COR-L47 (cell line): Measurements from ENCODE around the gene RPTOR.
A peak's percentile ranks its signal among the peaks of the same experiment; 100 is the strongest.

ENCODE experiments used
- DNase-seq: peaks from one replicate; lab custom pipeline; 2025; lab: John Stamatoyannopoulos, UW

Gene RPTOR

DNA sequence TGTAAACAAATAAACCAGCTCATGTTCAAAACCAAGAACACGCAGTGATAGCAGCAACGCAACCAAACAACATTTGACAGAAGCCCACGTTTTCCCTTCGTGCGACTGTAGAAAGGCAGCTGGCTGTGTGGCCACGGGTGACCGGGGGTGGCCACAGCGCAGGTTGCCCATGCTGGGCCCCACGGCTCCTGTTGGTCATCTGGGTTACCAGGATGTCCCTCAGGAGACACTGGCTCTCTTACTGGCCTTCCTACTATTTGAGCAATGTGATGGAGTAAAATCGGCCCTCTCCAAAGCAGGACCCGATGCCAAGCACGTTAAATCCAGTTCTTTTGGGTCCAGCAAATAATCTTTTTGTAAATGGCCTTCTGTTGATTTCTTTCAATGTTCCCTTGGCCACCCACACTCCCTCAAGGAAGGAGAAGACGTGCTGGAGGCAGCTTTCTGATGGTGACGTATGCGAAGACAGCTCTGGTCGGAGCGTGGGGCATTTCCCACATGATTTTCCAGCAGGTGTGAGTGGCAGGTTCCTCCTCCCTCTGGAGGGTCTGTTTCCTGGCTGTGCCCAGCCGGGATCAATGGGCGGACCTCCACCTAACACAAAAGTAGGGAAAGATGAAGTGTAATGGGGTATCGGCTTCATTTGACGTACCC, 303.9 kb downstream of the RPTOR start:
- no peak for DNase-seq

DNA sequence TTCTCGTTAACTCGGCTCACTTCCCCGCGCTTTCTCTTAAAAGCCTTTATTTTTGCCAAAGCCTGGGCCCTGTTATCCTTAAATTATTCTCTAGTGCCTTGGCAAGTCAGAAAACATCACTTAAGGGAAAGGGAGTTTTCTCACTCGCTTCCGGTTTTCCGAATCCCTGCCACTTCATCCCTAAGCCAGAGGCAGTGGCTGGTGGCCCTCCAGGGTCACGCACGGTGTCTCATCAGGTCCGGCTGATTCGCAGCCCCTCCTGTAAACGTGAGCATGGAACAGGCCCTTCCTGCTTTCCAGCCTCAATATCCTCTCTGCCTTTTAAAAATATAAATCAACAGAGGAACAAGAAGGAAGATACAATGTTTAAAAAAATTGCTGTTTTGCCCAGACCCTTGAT, 304.5 kb downstream of the RPTOR start:
- no peak for DNase-seq

DNA sequence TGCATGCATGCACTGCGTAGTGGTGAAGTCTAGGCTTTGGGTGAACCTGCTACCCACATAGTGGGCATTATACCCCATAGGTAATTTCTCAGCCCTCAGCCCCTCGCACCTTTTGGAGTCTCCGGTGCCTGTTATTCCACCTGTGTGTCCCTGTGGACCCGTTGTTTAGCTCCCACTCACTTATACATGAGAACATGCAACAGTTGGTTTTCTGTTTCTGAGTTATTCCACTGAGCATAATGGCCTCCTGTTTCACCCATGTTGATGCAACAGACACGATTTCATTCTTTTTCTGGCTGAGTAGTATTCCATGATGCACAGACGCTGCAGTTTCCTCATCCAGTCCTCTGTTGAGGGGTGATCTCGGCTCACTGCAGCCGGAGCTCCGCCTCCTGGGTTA, 305.5 kb downstream of the RPTOR start:
- no peak for DNase-seq

DNA sequence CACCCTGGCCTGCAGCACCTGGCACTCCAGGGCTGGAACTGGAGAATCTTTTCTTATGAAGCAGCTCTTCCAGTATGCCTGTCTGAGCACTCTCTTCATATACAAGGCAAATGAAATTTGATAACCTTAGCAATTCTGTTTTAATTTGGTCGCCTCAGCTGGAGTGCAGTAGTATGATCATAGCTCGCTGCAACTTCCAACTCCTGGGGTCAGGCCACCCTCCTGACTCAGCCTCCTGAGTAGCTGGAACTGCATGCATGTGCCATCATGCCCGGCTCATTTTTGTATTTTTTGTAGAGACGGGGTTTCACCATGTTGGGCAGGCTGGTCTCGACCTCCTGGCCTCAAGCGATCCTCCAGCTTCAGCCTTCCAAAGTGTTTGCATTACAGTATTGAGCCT, 306.2 kb downstream of the RPTOR start:
- no peak for DNase-seq

DNA sequence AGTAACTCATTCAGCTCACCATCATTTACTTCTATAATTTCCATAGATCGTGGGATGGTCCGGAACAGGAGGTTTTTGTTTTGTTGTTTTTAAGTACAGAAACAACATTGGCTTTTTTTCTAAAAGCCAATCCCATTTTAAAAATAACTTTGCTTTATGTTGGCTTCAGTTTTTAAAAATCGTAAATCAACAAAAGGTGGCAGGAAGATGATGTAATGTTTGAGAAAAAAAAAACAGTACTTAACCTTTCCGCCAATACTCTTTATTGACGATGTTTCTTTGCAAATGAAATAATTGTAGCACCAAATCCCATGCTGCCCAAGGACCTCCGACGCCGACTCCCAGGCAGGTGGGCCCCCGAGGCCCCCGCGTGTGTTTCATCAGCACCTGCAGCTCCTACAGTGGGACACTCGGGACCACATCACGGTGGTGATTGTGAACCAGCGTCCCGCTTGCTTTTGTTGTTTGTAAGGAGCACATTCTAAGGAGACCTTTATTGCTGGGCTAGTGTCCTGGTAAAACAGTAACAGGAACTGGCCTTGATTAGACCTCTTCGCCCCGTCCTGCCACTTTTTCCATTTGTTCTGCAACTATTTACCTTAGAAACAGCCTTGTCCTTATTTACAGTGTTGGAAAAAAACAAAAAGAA, 306.8 kb downstream of the RPTOR start:
- DNase-seq = no peak

DNA sequence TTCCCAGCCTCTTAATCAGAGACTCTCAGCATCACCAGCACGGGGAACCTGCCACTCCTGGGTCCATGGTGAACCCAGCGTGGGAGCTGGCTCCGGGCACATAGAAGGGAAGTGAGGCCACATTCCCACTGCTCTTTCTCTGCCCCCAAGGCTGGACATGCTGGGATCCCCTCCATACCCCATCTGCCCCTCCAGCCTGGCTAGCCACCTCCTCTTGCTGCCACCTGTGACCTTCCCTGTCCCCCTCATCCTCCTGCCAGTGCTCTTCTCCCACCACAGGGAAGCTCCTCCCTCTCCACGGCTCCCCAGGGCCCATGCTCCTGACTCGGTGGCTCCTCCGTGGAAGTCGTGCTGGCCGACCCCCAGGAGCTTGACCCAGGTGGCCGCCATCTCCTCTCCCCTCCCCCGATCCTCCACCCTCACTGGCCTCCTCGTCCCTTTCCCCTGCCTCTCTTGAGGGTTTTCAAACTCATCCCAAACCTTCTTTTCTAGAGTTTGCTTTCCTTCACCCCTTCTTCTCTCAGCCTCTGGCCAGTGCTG, 307.9 kb downstream of the RPTOR start:
- DNase-seq = no peak

DNA sequence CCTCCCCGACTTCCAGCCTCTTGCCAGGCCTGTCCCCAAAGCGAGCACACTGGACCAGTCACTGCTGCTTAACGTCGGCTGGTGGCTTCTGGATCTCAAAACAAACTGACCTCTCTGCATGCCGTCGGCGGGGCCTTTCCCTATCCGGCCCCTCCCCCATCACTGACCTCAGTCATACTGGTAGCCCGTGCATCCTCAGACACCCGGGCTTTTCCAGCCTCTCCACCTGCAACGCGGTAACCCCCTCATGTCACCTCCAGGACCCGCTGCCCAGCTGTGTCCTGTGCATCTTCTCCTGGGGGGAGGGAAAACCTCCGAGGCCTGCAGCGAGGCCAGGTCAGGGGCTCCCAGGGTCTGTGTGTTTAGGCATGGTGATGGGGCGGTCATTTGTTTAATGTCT, 308.4 kb downstream of the RPTOR start:
- DNase-seq = no peak

DNA sequence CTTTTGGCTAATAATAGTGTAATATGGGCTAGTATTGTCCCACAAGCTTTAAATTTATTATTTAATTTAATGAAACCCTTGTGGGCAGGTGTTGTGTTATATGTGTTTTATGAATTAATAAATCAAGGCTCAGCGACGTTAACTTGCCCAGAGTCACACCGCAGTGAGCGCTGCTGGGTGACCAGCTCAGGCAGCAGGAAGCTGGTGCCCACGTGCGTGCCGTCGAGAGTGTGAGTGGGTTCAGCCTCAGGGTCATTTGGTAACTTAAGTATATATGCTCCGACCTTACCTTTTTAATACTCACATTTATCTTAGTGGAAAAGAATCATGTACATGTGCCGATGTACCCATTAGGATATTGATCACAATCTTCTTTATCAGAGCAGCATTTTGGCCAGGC, 309.6 kb downstream of the RPTOR start:
- no peak for DNase-seq

DNA sequence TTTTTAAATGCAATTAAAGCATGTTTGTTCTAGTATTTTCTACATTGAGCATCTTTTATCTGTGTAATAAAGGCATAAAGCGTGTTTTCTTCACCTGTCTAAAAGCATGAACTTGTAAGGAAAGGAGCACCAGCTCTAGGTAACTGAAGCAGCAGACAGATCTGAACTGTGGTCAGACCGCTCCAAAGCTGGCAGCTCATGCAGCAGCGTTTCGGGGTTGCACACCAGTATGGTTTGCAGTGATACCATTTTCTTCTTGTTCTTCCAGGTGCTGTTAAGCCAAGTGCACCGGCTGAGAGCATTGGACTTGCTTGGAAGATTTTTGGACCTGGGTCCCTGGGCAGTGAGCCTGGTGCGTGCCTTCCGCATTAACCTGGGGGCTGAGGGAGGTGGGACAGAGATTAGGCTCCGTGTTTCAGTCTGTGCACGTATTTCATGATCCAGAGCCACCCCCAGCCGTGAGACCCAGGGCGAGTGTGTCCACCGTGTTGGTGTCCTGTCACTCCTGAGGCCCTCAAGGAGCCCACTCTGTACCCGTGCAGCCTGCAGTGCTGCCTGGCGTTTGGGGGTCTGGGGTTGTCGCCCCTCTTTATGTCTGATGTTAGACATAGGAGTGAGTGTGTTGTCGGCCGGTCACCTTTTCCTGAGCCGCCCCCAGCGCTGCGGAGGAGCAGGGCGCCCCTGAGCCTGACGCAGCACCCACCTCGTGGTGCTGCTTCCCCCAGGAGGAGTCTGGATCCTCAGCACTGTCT, 310.7 kb downstream of the RPTOR start:
- no peak for DNase-seq

DNA sequence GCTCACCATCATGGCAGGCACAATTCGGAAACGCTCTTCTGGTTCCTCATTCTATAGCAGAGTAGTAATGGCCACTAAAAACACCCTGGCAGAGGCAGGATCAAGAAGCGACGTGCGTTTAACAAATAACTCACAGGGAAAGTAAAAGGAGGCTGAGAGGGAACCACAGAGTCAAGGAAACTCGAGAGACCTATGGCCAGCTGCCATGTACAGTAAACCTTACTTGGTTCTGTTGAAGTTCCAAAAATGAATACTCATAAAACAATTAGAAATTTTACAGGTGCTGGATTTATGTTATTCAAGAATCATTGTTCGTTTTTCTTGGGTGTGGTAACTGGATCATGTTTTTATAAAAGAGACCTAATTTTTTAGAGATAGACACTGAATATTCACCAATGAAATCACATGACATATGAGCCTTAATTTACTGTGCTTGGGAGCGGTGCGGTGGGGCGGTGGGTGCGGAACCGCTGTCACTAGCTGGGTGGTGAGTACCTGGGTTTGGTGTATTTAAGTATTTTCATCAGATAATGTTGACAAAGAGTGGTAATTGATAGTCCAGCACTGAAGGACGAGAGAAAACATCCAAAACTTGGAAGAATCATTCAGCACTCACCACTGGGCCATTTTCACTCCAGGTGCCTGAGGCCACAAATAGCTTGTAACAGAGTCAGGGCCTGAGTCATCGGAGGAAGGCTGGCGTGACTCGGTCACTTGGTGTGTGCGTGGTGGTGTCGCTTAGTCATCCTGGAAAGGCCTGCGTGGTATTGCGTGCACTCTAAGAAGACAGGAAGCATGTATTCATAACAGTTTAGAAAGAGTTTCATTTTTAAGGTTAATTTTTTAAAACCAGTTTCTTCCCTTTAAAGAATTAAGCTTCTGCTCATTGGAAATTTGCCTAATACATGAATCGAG, 311.6 kb downstream of the RPTOR start:
- DNase-seq = no peak

DNA sequence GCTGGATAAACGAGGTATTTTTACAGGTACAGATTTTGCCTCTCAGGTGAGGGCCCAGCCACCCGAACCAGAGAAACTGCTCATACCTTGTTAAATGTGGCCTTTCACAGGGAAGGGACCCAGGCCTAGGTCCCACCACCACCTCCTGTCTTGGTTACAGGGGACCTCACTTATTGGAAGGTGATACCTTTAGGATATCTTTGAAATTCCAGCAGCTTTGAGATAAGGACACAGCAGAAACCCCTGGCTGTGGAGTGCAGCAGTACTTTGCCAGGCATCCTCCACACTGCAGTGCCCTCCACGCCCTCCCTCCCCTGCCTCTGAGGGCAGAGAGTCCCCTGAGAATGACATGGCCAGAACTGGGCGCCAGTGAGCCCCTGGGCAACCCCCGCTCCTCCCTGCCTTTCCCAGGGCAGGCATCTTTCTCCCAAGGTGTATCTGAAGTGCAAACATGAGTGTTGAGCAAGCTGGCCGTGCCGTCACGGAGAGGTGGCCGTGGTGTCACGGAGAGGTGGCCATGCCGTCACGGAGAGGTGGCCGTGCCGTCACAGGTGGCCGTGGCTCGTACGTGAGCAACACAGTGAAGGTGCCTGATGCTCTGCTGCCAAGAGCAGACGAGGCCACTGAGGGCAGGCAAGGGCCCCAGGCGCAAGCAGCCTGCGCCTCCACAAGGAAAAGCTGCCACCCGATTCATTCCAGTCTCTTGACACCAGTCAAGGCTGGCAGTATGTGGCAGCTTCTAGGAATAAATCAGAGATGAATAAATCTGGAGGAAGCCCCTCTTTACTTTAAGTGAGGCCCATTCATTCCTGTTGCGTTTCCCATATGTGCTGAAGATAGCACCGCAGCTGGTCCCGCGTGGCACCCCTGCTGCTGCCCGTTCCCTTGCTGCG, 312.5 kb downstream of the RPTOR start:
- DNase-seq = no peak

DNA sequence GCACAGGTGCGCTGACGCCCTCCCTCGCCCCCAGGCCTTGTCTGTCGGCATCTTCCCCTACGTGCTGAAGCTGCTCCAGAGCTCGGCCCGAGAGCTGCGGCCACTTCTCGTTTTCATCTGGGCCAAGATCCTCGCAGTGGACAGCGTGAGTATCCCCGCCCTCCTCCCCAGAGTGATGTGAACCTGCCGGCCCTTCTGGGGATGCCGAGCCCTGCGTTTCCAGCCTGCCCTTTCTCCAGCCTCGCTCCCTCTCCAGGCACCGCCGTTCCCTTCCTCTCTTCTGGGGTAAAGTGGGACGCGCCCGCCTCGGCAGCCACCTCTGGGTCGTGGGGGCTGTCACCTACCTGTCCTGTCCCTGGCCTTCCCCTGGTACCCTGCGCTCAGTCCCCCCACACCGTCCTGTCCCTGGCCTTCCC, 313.1 kb downstream of the RPTOR start:
- DNase-seq = no peak

DNA sequence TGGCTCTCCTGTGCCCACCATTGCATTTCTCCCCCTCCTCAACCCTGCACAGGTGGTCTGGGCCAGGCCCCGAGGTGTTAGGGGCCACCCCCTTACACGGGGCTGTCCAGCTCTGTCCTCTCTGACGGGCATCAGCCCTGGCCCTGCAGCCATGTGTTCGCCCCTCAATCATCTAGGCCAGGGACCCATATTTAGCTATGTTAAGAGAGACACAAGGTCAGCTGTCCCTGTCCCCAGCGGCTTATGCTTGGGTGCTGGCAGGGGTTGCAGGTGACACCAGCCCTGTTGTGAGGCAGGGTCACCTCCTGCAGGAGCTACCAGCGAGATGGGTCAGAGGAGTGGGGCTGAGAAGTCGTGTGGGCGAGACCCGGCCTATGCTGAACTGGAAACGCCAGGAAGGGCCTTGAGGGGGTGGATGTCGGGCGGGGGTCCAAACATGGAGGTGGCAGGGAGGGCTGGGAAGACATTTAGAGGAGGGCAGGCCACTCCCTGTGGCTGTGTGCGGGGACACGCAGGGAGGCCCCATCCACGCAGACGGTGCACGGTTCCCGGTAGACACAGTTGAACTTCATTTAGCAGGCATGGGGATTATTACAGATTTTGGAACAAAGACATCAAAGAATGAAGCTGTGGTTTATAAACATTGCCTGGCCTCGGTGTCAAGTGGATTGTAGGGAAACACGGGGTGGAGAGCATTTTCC, 313.8 kb downstream of the RPTOR start:
- DNase-seq = no peak

DNA sequence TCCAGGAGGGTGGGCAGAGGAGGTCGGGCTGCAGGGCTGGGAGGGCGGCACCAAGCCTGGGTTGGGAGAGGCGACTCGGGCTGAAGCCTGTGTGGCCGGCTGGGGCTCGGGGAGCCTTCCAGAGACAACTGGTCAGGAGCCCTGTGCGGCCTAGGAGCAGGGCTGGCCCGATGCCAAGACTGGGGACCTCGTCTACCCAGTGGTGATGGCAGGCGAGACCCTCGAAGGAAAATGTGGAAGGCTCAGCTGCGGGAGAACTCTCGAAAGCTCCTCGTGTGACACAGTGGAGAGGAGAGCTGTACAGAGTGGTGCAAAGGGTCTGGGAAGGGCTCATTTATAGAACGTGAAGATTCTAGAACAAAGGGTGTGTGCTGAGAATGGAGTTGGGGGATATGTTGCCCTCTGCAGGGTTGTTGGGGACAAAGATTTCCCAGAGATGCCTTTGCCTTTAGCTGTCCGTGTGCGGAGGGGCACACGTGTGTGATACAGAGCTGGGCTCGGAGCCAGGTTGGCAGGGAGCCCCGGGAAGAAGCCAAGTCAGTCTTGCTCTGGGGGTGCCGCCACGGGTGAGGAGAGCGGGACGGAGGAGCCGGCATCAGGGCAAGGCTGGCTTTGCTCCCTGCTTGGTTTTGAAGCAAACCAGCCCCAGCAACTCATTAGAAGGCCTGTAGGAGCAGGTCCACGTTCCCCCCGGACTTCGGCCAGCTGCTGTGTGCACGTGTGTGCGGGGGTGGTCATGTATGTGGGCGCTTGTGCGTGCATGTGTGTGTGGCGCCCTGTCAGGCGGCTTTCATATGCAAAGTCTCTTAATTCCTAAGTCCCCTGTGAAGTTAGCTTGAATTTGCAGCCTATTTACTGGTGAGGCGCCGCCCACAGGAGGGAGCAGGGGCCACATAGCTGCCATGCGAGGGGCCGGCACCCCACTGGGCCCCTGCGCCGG, 314.6 kb downstream of the RPTOR start:
- peak; percentile 91 for DNase-seq

DNA sequence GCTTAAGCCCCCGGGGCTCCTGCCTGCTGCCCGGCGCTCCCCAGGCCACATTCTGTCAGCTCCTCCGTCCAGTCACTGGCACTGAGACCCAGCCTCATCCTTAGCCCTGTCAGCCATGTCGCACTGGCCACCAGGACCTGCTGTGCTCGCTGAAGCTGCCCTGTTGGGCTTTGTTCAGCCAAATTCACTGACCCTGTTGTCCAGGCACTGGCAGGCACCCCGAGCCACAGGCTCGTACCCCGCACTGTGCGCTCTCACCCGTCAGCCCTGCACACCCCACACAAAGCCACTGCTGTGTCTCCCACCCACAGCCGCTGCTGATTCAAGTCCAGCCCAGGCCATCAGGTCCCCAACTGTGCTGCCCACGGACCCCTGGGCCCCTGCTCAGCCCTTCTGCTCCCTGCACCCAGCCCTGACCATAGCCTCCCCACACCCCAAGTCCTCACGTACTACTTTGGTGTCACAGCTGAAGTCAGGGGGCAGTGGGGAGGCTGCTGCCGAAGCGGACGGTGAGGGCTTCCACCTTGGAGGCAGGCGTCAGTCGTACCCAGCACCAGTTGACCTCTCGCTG, 315.5 kb downstream of the RPTOR start:
- no peak for DNase-seq

DNA sequence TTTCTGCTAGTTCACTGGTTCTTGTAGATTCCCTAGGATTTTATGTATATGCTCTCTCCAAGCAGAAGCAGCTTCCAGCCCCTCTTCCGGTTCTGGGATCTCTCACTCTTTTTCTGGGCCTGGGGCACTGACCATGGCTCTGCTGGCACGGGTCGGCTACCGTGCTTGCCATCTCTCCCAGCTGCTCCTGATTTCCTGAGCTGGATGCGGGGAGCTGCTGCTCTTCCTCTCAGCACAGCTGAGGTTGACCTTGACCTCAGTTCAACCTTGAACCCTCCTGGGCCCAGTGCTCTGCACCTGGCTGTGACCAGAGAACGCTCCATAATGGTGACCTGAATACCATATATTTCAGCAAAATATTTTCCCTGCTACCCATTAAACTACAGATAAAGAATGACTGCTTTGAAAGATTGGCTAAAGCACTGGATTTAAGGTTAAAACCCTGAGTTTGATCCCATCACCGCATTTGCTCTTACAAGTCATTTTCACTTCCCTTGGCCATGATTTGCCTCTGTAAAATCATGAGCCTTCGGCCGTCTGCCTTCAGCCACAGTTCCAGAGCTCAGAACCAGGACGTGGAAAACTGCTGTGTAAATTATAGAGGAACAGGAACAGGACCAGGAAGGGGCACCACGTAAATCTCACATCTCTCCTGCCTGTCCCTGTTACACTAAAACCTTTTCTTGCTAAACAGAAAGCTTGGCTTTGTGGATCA, 316.2 kb downstream of the RPTOR start:
- DNase-seq = no peak

DNA sequence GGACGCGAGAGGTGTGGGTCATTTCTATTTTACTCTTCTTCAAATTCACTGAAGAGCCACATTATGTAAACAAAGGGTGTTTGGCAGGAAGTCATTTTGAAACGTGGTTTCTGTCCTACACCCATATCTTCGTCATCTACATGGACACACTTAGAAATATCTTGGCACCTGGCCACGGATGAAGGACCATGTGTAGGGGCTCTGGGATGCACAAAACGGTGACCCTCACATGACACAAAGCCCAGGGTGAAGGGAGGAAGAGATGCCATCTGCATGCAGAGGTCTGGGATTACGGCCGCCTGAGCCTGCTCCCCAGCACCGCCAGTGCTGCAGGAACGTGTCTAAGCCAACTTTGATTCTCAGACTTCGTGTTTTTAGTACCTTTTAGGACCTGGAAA, 316.8 kb downstream of the RPTOR start:
- DNase-seq = peak; percentile 12

DNA sequence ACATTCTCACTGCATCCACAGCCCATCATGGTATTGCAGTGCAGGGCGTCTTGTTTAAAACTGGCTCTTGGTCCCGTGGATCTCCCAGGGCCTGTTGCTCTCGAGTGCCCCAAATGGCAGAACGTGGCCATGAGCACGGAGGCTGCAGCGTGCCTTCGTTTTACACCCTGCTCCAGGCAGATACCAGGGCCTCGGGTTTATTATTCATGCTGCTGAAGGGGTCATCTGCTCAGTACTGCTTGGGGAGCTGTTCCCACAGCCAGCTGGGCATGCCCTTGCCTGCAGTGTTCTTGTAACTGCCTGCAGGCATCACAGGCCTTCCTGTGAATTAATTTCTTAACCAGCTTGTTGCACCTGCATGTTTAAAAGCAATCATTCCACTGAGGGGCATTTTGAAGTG, 317.3 kb downstream of the RPTOR start:
- peak; percentile 37 for DNase-seq
